T-helper 2 cell treated with Interferon-gamma antibody and Interleukin-4, amounts not matched to agents 100 ng/mL and 5 ng/mL, for 36 hours (primary cell): ENCODE measurements around the gene RPP14. TPM values are rescaled to one million over a fixed set of nuclear protein-coding genes. Genes with fewer than 3 reads are reported as not detected.

Source experiments
- intact Hi-C: fragments of 100-400 bp; cut with micrococcal nuclease; formaldehyde crosslinking; loops from one replicate; pipeline ENCODE4 v1.15.1; 2023
- total RNA-seq: library from RNA; stranded (reverse); gene quantifications from 2 replicates; pipeline ENCODE4 v1.2.3, GENCODE V29; 2022

Gene RPP14
- total RNA-seq, 1 donor from 2014 or later: 16.9 TPM

- intact Hi-C loops: no loop called here
Measured at GRCh38 chr3:58352626-58353025, 46.6 kb downstream of the RPP14 start.

GRCh38 chr3:58353722-58354553 lies 47.9 kb downstream of the RPP14 start:
- intact Hi-C loops: loop anchor here (1.0 kb wide), 3 partner anchors 19 to 79 kb away; partner anchors contain the start of gene PDHB

- intact Hi-C loops: loop anchor here (5.0 kb wide), 1 partner anchor 33 kb away; no protein-coding TSS in a partner anchor
Measured at GRCh38 chr3:58355179-58355578, 49.1 kb downstream of the RPP14 start.

- intact Hi-C loops: loop anchor here (5.0 kb wide), 1 partner anchor 34 kb away; no protein-coding TSS in a partner anchor
Measured at GRCh38 chr3:58356054-58356453, 50.0 kb downstream of the RPP14 start.

DNA sequence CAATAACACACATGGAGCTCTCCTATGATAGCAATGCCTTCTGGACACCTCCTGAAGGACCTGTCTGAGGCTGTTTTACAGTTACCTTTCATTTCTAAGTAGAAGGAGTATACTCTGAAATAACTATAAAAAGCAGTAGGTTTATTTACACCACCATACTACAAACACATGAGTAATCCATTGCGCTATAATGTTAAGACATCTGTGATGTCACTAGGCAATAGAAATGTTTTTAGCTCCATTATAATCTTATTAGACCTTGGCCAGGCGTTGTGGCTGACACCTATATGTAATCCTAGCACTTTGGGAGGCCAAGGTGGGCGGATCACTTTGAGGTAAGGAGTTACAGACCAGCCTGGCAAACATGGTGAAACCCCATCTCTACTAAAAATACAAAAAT lies 51.4 kb downstream of the RPP14 start:
- intact Hi-C loops: loop anchor here (5.0 kb wide), 1 partner anchor 35 kb away; no protein-coding TSS in a partner anchor

DNA sequence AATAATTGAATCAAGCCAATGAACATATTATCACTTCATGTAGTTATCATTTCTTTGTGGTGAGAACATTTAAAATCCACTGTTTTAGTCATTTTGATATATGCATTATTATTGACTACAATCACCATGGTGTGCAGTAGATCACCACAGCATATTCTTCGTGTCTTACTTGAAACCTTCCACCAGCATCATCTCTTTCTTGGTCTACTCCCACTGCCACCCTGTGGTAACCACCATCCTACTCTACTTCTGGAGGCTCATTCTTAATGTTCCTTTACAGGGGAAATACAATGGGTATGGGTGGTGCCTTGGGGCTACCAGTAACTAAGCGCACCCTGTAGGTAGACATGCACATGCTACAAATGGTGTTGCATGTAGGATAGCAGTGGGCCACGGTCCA lies 52.0 kb downstream of the RPP14 start:
- intact Hi-C loops: loop anchor here (5.0 kb wide), 1 partner anchor 36 kb away; no protein-coding TSS in a partner anchor

GRCh38 chr3:58358808-58359207 lies 52.8 kb downstream of the RPP14 start:
- intact Hi-C loops: loop anchor here (5.0 kb wide), 1 partner anchor 37 kb away; no protein-coding TSS in a partner anchor

DNA sequence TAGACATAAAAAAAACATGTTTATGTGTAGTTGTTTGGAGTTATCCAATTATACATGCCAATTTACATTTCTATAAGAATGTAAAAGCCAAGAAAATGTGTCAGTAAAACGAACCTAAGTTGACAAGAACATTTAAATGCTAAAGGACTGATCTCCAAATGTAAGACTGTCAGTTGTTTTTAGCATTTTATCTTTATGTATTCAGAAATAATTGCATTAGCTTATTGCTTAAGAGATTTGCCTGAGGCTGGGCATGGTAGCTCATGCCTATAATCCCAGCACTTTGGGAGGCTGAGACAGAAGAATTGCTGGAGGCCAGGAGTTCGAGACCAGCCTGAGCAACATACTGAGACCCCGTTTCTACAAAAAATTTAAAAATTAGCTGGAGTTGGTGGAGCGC lies 53.6 kb downstream of the RPP14 start:
- intact Hi-C loops: loop anchor here (5.0 kb wide), 1 partner anchor 37 kb away; no protein-coding TSS in a partner anchor

GRCh38 chr3:58361866-58362265 lies 55.8 kb downstream of the RPP14 start:
- intact Hi-C loops: no loop called here

DNA sequence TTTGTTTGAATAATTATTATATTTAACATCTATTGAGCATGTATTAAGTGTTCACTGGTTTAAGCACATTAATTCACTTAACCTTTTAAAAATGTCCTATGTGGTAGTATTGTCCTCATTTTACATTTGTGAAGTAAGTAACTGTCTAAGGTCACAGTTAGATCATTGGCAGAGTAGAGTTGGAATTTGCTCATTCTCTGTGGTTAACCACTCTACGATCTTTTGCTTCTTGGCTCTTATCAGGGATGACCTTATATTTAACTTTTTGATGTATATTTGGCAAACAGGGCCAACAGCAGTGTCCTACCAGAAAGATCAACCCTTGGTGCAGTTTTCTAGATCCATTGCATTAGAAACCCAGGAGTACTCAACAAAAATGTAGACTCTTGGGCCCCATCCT lies 60.7 kb downstream of the RPP14 start:
- intact Hi-C loops: loop anchor here (5.0 kb wide), 2 partner anchors 34 to 36 kb away; partner anchors contain the start of gene PXK

- intact Hi-C loops: loop anchor here (5.0 kb wide), 2 partner anchors 33 to 37 kb away; partner anchors contain the start of gene PXK
Measured at GRCh38 chr3:58369038-58369437, 63.0 kb downstream of the RPP14 start.

Other genes with a start within 250 kb of the RPP14 start
- gene DNASE1L3, start 95.3 kb upstream of the RPP14 start, total RNA-seq: not detected in 2 replicates
- 8.5 and 10.1 TPM in 2 replicates for gene ABHD6, start 68.5 kb upstream of the RPP14 start, total RNA-seq
- gene HTD2, start 275 bp downstream of the RPP14 start, total RNA-seq: 7.3 and 10.4 TPM in 2 replicates
- 38.2 and 41.3 TPM in 2 replicates for gene PXK, start 26.6 kb downstream of the RPP14 start, total RNA-seq
- 60.1 and 64.4 TPM in 2 replicates for gene PDHB, start 127.6 kb downstream of the RPP14 start, total RNA-seq
- 8.7 and 10.7 TPM in 2 replicates for gene KCTD6, start 185.9 kb downstream of the RPP14 start, total RNA-seq
- not detected in 2 replicates for gene ACOX2, start 230.9 kb downstream of the RPP14 start, total RNA-seq